Nephron (organoid): Measurements from ENCODE around the gene DCAF11.
A peak's percentile ranks its signal among the peaks of the same experiment; 100 is the strongest.

Experiments used
- H3K27ac Mint-ChIP-seq, 3 experiments: 2 replicates each; pipeline ENCODE4 v1.8.0; 2020; ENCODE audit warnings: mixed read lengths in 3 of 3, mild to moderate bottlenecking in 2 of 3, moderate library complexity in 1 of 3
- H3K27me3 Mint-ChIP-seq: 2 replicates; pipeline ENCODE4 v1.8.0; 2021; ENCODE audit warnings: low read depth, mild to moderate bottlenecking, moderate library complexity, mixed read lengths
- H3K36me3 Mint-ChIP-seq: 2 replicates; pipeline ENCODE4 v1.8.0; 2020; ENCODE audit warnings: low read depth, mixed read lengths
- H3K4me1 Mint-ChIP-seq: 2 replicates; pipeline ENCODE4 v1.8.0; 2020; ENCODE audit warnings: mixed read lengths
- H3K4me3 Mint-ChIP-seq, 3 experiments: 2 replicates each; pipeline ENCODE4 v1.8.0; 2020; ENCODE audit warnings: mild to moderate bottlenecking in 3 of 3, mixed read lengths in 3 of 3, moderate library complexity in 2 of 3
- H3K9me3 Mint-ChIP-seq: 2 replicates; pipeline ENCODE4 v1.8.0; 2020; ENCODE audit warnings: mixed read lengths
- CTCF ChIP-seq, 3 experiments: fragments of 200-600 bp; sonication (generic); IDR thresholded peaks; one replicate each; pipeline ENCODE4 v1.5.0; 2021; ENCODE audit warnings: antibody characterized with exemption in 3 of 3; ENCODE audit not compliant: unreplicated experiment in 3 of 3

Gene DCAF11

GRCh38 chr14:24077086-24077485 lies 37.5 kb upstream of the DCAF11 start:
- Mint-ChIP-seq H3K4me1 (peaks cover 21% of the 10 kb centered on the region), H3K4me3 (no peak overlapping the region), H3K27ac (no peak overlapping the region), H3K36me3 (no peaks in the 10 kb centered on the region), H3K27me3 (peaks cover 27% of the 10 kb centered on the region), H3K9me3 (no peaks in the 10 kb centered on the region)
- TF ChIP-seq CTCF (IDR thresholded peaks at IDR 0.05; ENCODE audit: unreplicated experiment in 3 of 3): no peak

- Mint-ChIP-seq H3K4me1 (peaks cover 23% of the 10 kb centered on the region), H3K9me3 (no peaks in the 10 kb centered on the region), H3K4me3 (no peak overlapping the region), H3K27me3 (peaks cover 37% of the 10 kb centered on the region), H3K36me3 (no peaks in the 10 kb centered on the region), H3K27ac (no peak overlapping the region)
- no peak for TF ChIP-seq CTCF (IDR thresholded peaks at IDR 0.05; ENCODE audit: unreplicated experiment in 3 of 3)
These were observed 36.4 kb upstream of the DCAF11 start for GRCh38 chr14:24078146-24078545.

- Mint-ChIP-seq H3K36me3 (no peaks in the 10 kb centered on the region), H3K4me1 (peaks cover 23% of the 10 kb centered on the region), H3K27ac (no peak overlapping the region), H3K4me3 (peak overlapping the region; percentile 77 to 79 (median 78)), H3K9me3 (no peaks in the 10 kb centered on the region), H3K27me3 (peaks cover 49% of the 10 kb centered on the region)
- TF ChIP-seq CTCF (IDR thresholded peaks at IDR 0.05; ENCODE audit: unreplicated experiment in 3 of 3): no peak
These were observed 35.0 kb upstream of the DCAF11 start for GRCh38 chr14:24079491-24080141.

GRCh38 chr14:24080142-24080530 lies 34.4 kb upstream of the DCAF11 start:
- H3K9me3 Mint-ChIP-seq: no peaks in the 10 kb centered on the region
- H3K36me3 Mint-ChIP-seq: no peaks in the 10 kb centered on the region
- H3K4me1 Mint-ChIP-seq: peaks cover 23% of the 10 kb centered on the region
- H3K27me3 Mint-ChIP-seq: peaks cover 55% of the 10 kb centered on the region
- no peak overlapping the region for H3K27ac Mint-ChIP-seq
- H3K4me3 Mint-ChIP-seq: peak overlapping the region; percentile 77 to 79 (median 78)
- no peak for TF ChIP-seq CTCF (IDR thresholded peaks at IDR 0.05; ENCODE audit: unreplicated experiment in 3 of 3)

- Mint-ChIP-seq H3K4me1 (peaks cover 23% of the 10 kb centered on the region), H3K36me3 (no peaks in the 10 kb centered on the region), H3K27ac (no peak overlapping the region), H3K27me3 (peaks cover 58% of the 10 kb centered on the region), H3K9me3 (no peaks in the 10 kb centered on the region), H3K4me3 (peak overlapping the region; percentile 77 to 79 (median 78))
- TF ChIP-seq CTCF (IDR thresholded peaks at IDR 0.05; ENCODE audit: unreplicated experiment in 3 of 3): no peak
These were observed 33.5 kb upstream of the DCAF11 start for GRCh38 chr14:24080888-24081738.
